Central memory CD8-positive, alpha-beta T cell (primary cell): ENCODE measurements around the gene RANBP3.

Experiments
- ATAC-seq: fragments of 150-1000 bp; cut with Tn5 transposase; replicated peaks from 2 replicates; pipeline ENCODE4 v1.10.0; 2022; ENCODE audit warnings: mild to moderate bottlenecking, moderate FRiP score, moderate number of reproducible peaks; ENCODE audit not compliant: poor library complexity, severe bottlenecking; ENCODE audit errors: extremely low read depth
- DNase-seq, 2 donors: peaks; one replicate each; pipeline ENCODE4 v3.0.0; 2021; ENCODE audit warnings: low spot score in 2 of 2
- H3K27ac Mint-ChIP-seq: one replicate; pipeline ENCODE4 v1.8.0; 2022; ENCODE audit warnings: low read depth, mild to moderate bottlenecking, moderate library complexity, mixed read lengths
- H3K27me3 Mint-ChIP-seq: one replicate; pipeline ENCODE4 v1.8.0; 2022; ENCODE audit warnings: mixed read lengths
- H3K36me3 Mint-ChIP-seq: one replicate; pipeline ENCODE4 v1.8.0; 2022; ENCODE audit warnings: mild to moderate bottlenecking, moderate library complexity, mixed read lengths; ENCODE audit not compliant: insufficient read depth
- H3K4me1 Mint-ChIP-seq: one replicate; pipeline ENCODE4 v1.8.0; 2022; ENCODE audit warnings: mixed read lengths
- H3K4me3 Mint-ChIP-seq: one replicate; pipeline ENCODE4 v1.8.0; 2022; ENCODE audit warnings: mild to moderate bottlenecking, moderate library complexity, mixed read lengths
- H3K9me3 Mint-ChIP-seq: one replicate; pipeline ENCODE4 v1.8.0; 2022; ENCODE audit warnings: mixed read lengths

RANBP3 gene

GRCh38 chr19:5943045-5943444 lies 34.9 kb downstream of the RANBP3 start:
- Mint-ChIP-seq H3K27ac (no peak overlapping the region), H3K36me3 (peaks cover 16% of the 10 kb centered on the region)

GRCh38 chr19:5941673-5942072 lies 36.3 kb downstream of the RANBP3 start:
- H3K36me3 Mint-ChIP-seq, result peaks cover 17% of the 10 kb centered on the region
- no peak overlapping the region for H3K27ac Mint-ChIP-seq
- DNase-seq (no peak), ATAC-seq (no peak)
- no peaks in the 10 kb centered on the region for H3K27me3 Mint-ChIP-seq
- H3K4me3 Mint-ChIP-seq, result no peak overlapping the region
- H3K9me3 Mint-ChIP-seq, result no peaks in the 10 kb centered on the region
- H3K4me1 Mint-ChIP-seq, result peaks cover 28% of the 10 kb centered on the region

More at GRCh38 chr19:5943045-5943444, 34.9 kb downstream of the RANBP3 start:
- H3K4me1 Mint-ChIP-seq, result peaks cover 33% of the 10 kb centered on the region
- no peak for ATAC-seq
- DNase-seq, result no peak
- H3K9me3 Mint-ChIP-seq, result no peaks in the 10 kb centered on the region
- H3K27me3 Mint-ChIP-seq, result no peaks in the 10 kb centered on the region
- no peak overlapping the region for H3K4me3 Mint-ChIP-seq

- peaks cover 20% of the 10 kb centered on the region for H3K36me3 Mint-ChIP-seq
- ATAC-seq, result no peak
- peaks cover 28% of the 10 kb centered on the region for H3K4me1 Mint-ChIP-seq
- DNase-seq, result no peak
- no peaks in the 10 kb centered on the region for H3K27me3 Mint-ChIP-seq
- H3K27ac Mint-ChIP-seq, result peak overlapping the region; percentile 53
- no peak overlapping the region for H3K4me3 Mint-ChIP-seq
- no peaks in the 10 kb centered on the region for H3K9me3 Mint-ChIP-seq
These were observed 37.4 kb downstream of the RANBP3 start for GRCh38 chr19:5940260-5941208.

- Mint-ChIP-seq H3K27ac (peak overlapping the region; percentile 11), H3K4me3 (no peak overlapping the region), H3K9me3 (no peaks in the 10 kb centered on the region), H3K4me1 (peaks cover 19% of the 10 kb centered on the region), H3K27me3 (no peaks in the 10 kb centered on the region), H3K36me3 (peaks cover 23% of the 10 kb centered on the region)
- no peak for ATAC-seq
- no peak for DNase-seq
These were observed 40.4 kb downstream of the RANBP3 start for GRCh38 chr19:5937550-5937949.

GRCh38 chr19:5936292-5936592 lies 41.7 kb downstream of the RANBP3 start:
- Mint-ChIP-seq H3K4me1 (peaks cover 19% of the 10 kb centered on the region), H3K4me3 (no peak overlapping the region), H3K36me3 (peaks cover 29% of the 10 kb centered on the region), H3K27ac (no peak overlapping the region), H3K9me3 (no peaks in the 10 kb centered on the region), H3K27me3 (no peaks in the 10 kb centered on the region)
- ATAC-seq (no peak), DNase-seq (no peak)

GRCh38 chr19:5935473-5936291 lies 42.3 kb downstream of the RANBP3 start:
- Mint-ChIP-seq H3K27me3 (no peaks in the 10 kb centered on the region), H3K9me3 (no peaks in the 10 kb centered on the region), H3K4me3 (no peak overlapping the region), H3K4me1 (peaks cover 19% of the 10 kb centered on the region), H3K27ac (peak overlapping the region; percentile 55), H3K36me3 (peaks cover 29% of the 10 kb centered on the region)
- DNase-seq (no peak), ATAC-seq (no peak)

GRCh38 chr19:5934774-5935472 lies 43.0 kb downstream of the RANBP3 start:
- Mint-ChIP-seq H3K27me3 (no peaks in the 10 kb centered on the region), H3K4me3 (no peak overlapping the region), H3K9me3 (no peaks in the 10 kb centered on the region), H3K4me1 (peaks cover 19% of the 10 kb centered on the region), H3K36me3 (peaks cover 26% of the 10 kb centered on the region), H3K27ac (peak overlapping the region; percentile 55)
- DNase-seq, result no peak
- ATAC-seq, result no peak

GRCh38 chr19:5934069-5934401 lies 43.9 kb downstream of the RANBP3 start:
- ATAC-seq (no peak), DNase-seq (no peak)
- Mint-ChIP-seq H3K4me1 (peaks cover 19% of the 10 kb centered on the region), H3K27me3 (no peaks in the 10 kb centered on the region), H3K4me3 (no peak overlapping the region), H3K27ac (no peak overlapping the region), H3K9me3 (no peaks in the 10 kb centered on the region), H3K36me3 (peaks cover 25% of the 10 kb centered on the region)

GRCh38 chr19:5933391-5934068 lies 44.4 kb downstream of the RANBP3 start:
- no peak for ATAC-seq
- H3K9me3 Mint-ChIP-seq, result no peaks in the 10 kb centered on the region
- H3K27ac Mint-ChIP-seq, result no peak overlapping the region

GRCh38 chr19:5932609-5933262 lies 45.2 kb downstream of the RANBP3 start:
- Mint-ChIP-seq H3K27me3 (no peaks in the 10 kb centered on the region), H3K4me1 (peaks cover 19% of the 10 kb centered on the region), H3K27ac (no peak overlapping the region), H3K9me3 (no peaks in the 10 kb centered on the region), H3K36me3 (peaks cover 27% of the 10 kb centered on the region), H3K4me3 (no peak overlapping the region)
- ATAC-seq (no peak), DNase-seq (no peak)

More at GRCh38 chr19:5933391-5934068, 44.4 kb downstream of the RANBP3 start:
- H3K4me1 Mint-ChIP-seq, result peaks cover 19% of the 10 kb centered on the region
- peaks cover 25% of the 10 kb centered on the region for H3K36me3 Mint-ChIP-seq
- H3K4me3 Mint-ChIP-seq, result no peak overlapping the region
- H3K27me3 Mint-ChIP-seq, result no peaks in the 10 kb centered on the region
- no peak for DNase-seq

GRCh38 chr19:5932146-5932545 lies 45.8 kb downstream of the RANBP3 start:
- Mint-ChIP-seq H3K9me3 (no peaks in the 10 kb centered on the region), H3K27me3 (no peaks in the 10 kb centered on the region), H3K36me3 (peaks cover 31% of the 10 kb centered on the region), H3K4me1 (peaks cover 14% of the 10 kb centered on the region), H3K27ac (no peak overlapping the region), H3K4me3 (no peak overlapping the region)
- ATAC-seq (no peak), DNase-seq (no peak)

- Mint-ChIP-seq H3K4me3 (no peak overlapping the region), H3K4me1 (peaks cover 14% of the 10 kb centered on the region), H3K27ac (no peak overlapping the region), H3K9me3 (no peaks in the 10 kb centered on the region), H3K36me3 (peaks cover 29% of the 10 kb centered on the region), H3K27me3 (no peaks in the 10 kb centered on the region)
- no peak for DNase-seq
- no peak for ATAC-seq
These were observed 46.7 kb downstream of the RANBP3 start for GRCh38 chr19:5931251-5931650.
